HG02973 (cell line): ENCODE data around the gene RASA1.
"Not testable (repeated sequence)": the region's sequence is repeated elsewhere in the genome, so short reads cannot be mapped to it uniquely, and the experiment has no call there.

Experiments used
- ATAC-seq: cut with Tn5 transposase; IDR thresholded peaks from one replicate; pipeline ENCODE4 v1.9.1; 2021; ENCODE audit warnings: moderate library complexity; ENCODE audit not compliant: unreplicated experiment

RASA1 gene

DNA sequence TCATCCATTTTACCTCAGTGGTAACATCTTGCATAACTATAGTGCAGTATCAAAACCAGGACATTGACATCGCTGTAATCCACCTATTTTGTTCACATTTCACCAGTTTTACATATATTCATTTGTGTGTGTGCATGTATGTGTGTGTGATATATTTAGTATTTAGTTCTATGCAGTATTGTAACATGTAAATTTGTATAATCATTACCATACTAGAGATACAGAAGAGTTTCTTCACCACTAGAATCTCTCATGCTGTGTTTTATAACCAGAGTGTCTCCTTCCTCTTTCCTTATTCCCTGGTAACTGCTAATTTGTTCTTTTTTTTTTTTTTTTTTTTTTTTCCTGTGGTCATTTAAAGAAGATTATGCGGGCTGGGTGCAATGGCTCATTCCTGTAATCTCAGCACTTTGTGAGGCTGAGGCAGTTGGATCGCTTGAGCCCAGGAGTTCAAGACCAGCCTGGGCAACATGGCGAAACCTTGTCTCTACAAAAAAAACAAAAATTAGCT, 11.0 kb downstream of the RASA1 start:
- ATAC-seq = no peak

DNA sequence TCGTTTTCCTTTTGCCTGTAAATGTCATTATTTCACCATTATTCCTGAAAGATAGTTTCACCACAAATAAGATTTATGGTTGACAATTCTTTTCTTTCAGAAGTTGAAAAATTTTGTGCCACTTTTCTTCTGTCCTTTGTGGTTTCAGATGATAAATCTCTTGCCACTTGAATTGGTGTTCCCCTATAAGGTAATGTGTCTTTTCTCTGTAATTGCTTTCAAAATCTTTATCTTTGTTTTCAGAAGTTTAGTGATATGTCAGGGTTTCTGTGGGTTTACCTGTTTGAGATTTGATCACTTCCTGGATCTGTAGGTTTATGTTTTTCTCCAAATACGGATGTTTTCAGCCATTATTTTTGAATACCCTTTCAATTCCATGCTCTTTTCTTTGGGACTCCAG, 14.6 kb downstream of the RASA1 start:
- ATAC-seq = no peak

- ATAC-seq = not testable (repeated sequence)
These were observed 19.6 kb downstream of the RASA1 start for GRCh38 chr5:87287266-87287665.

DNA sequence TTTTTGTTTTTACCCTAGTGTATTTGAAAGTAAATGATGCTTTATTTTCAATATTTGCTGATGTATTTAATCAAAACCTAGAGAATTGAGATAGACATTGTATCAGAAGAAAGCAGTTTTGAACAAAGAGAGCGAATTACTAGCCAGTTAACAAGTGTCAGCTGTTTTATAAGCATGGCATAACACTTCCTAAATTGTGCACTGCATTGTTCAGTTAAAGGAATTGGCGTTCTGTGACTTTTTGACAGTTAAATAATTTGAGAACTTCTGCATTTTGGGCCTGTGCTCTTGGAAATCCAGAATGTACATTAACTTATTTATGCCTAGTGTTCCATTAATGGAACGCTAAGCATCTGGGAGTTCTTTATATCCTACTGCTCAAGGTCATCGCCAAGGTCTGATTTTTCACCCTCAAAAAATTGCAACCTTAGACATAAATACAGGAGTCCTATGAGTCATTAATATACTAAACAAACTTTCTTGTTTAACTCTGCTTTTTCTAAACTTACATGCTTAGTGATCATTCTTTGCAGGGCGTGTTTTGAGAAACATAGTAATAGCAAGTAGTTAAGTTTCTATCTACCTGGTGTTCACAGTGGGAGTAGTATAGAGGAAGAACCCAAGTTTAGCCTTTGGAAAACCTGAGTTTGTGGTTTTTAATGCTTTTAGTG, 31.1 kb downstream of the RASA1 start:
- ATAC-seq = no peak

GRCh38 chr5:87300176-87300575, 32.5 kb downstream of the RASA1 start:
- ATAC-seq = no peak

GRCh38 chr5:87300744-87301143, 33.1 kb downstream of the RASA1 start:
- no peak for ATAC-seq

GRCh38 chr5:87302061-87302460, 34.4 kb downstream of the RASA1 start:
- ATAC-seq = no peak

GRCh38 chr5:87303324-87303723, 35.6 kb downstream of the RASA1 start:
- ATAC-seq = no peak

DNA sequence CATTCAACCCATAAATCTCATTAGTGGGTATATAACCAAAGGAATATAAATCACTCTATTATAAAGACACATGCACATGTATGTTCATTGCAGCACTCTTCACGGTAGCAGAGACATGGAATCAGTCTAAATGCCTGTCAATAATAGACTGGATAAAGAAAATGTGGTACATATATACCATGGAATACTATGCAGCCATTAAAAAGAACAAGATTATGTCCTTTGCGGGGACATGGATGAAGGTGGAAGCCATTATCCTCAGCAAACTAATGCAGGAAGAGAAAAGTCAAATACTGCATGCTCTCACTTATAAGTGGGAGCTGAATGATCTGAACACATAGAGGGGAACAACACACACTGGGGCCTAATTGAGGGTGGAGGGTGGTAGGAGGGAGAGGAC, 38.4 kb downstream of the RASA1 start:
- not testable (repeated sequence) for ATAC-seq

- ATAC-seq = peak; percentile 91
These were observed 40.2 kb downstream of the RASA1 start for GRCh38 chr5:87307796-87308423.

DNA sequence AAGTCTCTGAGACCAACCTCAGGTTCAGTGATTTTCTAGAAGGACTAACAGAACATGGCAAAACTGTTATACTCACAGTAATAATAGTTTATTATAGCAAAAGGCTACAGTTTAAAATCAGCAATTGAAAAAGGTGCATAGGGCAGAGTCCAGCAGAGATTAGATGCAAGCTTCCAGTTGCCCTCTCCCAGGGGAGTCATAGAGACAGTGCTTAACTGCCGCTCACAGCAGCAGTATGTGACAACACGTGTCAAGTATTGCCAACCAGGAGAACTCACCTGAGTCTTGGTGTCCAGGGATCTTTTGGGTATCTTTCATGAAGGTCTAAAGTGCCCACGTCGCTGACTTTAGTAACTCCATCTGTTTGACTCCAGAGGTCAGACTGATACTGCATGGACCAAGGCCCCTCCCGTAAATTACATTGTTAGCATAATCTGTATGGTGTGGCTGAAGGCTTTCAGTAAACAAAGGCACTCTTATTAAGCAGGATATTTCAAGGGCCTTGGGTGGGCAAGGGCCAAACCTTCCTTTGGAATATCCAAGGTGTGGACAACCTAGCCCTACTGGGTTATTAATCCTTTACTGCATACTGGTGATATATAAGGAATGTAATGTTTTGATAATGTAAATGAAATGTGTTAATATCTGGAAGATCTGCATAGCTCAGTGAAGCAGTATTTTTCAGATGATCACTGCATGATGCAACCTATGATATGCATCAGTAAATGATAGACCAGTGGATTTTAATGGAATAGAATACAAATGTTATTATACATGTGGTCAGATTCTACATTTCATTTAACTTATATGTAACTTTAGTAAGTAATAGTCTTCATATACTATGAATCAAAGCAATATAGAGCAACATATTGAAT, 44.0 kb downstream of the RASA1 start:
- no peak for ATAC-seq

GRCh38 chr5:87313216-87313615, 45.5 kb downstream of the RASA1 start:
- ATAC-seq = no peak

DNA sequence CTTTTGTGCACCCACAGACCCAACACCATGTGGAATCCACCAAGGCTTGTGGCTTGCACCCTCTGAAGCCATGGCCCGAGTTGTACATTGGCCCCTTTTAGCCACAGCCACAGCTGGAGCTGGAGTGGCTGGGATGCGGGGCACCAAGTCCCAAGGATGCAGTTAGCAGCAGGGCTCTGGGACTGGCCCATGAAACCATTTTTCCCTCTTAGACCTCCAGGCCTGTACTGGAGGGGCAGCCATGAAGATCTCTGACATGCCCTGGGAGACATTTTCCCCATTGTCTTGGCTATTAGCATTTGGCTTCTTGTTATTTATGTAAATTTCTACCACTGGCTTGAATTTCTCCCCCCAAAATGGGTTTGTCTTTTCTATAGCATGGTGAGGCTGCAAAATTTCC, 51.8 kb downstream of the RASA1 start:
- ATAC-seq = no peak

- no peak for ATAC-seq
These were observed 53.9 kb downstream of the RASA1 start for GRCh38 chr5:87321605-87322004.

GRCh38 chr5:87322381-87322780, 54.7 kb downstream of the RASA1 start:
- no peak for ATAC-seq

- ATAC-seq = no peak
These were observed 60.3 kb downstream of the RASA1 start for GRCh38 chr5:87327998-87328397.

DNA sequence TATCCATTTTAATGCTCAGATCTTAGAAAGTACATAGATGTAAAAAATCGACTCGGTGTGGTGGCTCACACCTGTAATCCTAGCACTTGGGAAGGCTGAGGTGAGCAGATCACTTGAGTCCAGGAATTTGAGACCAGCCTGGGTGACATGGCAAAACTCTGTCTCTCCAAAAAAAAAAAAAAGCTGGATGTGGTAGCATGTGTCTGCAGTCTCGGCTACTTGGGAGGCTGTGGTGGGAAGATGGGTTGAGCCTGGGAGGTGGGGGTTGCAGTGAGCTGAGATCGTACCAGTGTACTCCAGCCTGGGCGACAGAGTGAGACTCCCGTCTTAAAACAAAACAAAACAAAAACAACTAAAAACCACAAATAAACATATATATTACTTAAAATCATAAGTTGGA, 61.4 kb downstream of the RASA1 start:
- ATAC-seq = no peak

DNA sequence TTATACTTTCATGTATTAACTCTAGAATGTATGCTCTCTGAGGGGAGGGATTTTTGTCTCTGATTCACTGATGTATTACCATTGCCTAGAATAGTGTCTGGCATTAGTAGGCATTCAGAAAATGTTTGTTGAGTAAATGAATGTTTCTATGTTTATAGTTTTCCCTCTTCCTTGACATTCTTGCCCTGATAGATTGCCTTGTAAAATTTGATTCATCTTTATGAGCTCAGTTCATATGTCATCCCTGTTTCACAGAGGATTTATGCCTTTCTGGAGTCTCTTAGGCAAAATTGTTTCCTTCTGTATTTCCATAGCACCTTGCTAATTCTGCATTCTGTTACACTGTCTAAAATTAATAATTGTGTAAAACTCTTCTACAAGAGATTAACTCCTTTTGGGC, 72.3 kb downstream of the RASA1 start:
- ATAC-seq = no peak

GRCh38 chr5:87340716-87341115, 73.0 kb downstream of the RASA1 start:
- ATAC-seq = peak; percentile 100

DNA sequence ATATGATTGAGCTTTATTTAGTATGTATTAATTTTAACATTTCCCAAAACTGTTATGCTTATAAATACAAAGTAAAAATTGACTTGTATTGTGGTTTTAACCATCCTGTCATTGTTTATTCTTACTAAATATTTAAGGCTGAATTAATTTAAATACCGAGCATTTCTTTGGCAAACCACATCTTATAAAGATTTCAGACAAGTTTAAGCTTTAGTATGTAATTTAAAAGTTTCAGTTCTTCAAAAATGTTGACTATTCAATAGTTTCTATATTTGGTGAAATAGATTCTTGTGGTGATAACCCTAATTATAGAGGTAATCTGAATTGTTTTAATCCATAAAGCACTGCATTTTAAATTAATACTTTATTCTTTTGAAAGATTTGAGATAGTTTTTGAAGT, 79.6 kb downstream of the RASA1 start:
- ATAC-seq = no peak

GRCh38 chr5:87347841-87348240, 80.2 kb downstream of the RASA1 start:
- no peak for ATAC-seq

DNA sequence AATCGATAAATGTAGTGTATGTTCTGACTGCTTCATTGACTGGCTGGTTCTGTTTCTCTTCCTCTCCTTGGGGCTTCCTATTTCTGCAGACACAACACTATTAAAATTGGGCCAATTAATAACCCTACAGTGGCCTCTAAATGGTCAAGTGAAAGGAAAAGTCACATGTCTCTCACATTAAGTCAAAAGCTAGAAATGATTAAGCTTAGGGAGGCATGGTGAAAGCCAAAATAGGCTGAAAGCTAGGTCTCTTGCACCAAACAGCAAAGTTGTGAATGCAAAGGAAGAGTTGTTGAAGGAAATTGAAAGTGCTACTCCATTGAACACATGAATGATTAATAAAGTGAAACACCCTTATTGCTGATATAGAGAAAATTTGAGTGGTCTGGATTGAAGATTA, 86.8 kb downstream of the RASA1 start:
- peak; percentile 85 for ATAC-seq
